GM23338 (cell line): Measurements from ENCODE around the gene GPR22. TPM values are rescaled to one million over a fixed set of nuclear protein-coding genes. Genes with fewer than 3 reads are reported as not detected.

ENCODE experiments used
- ATAC-seq: fragments of 200-7000 bp; cut with Tn5 transposase; 3 replicates; pipeline ENCODE4 v1.9.1; 2020
- DNase-seq: peaks from one replicate; pipeline ENCODE4 v3.0.0-alpha.2; 2015; ENCODE audit warnings: low spot score
- H2AFZ ChIP-seq: fragments of 200-600 bp; sonication (generic); 2 replicates; pipeline ENCODE4 v1.8.0; 2016; ENCODE audit warnings: antibody characterized with exemption, mild to moderate bottlenecking, moderate library complexity
- H3F3A ChIP-seq: fragments of 200-600 bp; sonication (generic); replicated peaks from 2 replicates; pipeline ENCODE4 v1.8.0; 2017; ENCODE audit warnings: antibody characterized with exemption, mixed run types, low read depth
- H3K27ac ChIP-seq: fragments of 200-600 bp; sonication (generic); 2 replicates; pipeline ENCODE4 v1.6.1; 2016; ENCODE audit warnings: low read depth
- H3K27me3 ChIP-seq: fragments of 200-600 bp; sonication (generic); 2 replicates; pipeline ENCODE4 v1.8.0; 2016; ENCODE audit warnings: mild to moderate bottlenecking, mixed run types, moderate library complexity; ENCODE audit not compliant: insufficient read depth
- H3K36me3 ChIP-seq: fragments of 200-600 bp; sonication (generic); 2 replicates; pipeline ENCODE4 v1.8.0; 2016; ENCODE audit warnings: mild to moderate bottlenecking; ENCODE audit not compliant: insufficient read depth
- H3K4me1 ChIP-seq: fragments of 200-600 bp; sonication (generic); 2 replicates; pipeline ENCODE4 v1.8.0; 2016; ENCODE audit warnings: mild to moderate bottlenecking, moderate library complexity; ENCODE audit not compliant: insufficient read depth
- H3K4me2 ChIP-seq: fragments of 200-600 bp; sonication (generic); 2 replicates; pipeline ENCODE4 v1.7.1; 2017; ENCODE audit warnings: mixed run types
- H3K4me3 ChIP-seq: fragments of 200-600 bp; sonication (generic); 2 replicates; pipeline ENCODE4 v1.6.1; 2016; ENCODE audit warnings: mixed run types
- H3K79me2 ChIP-seq: fragments of 200-600 bp; sonication (generic); replicated peaks from 2 replicates; pipeline ENCODE4 v1.8.0; 2017; ENCODE audit warnings: mild to moderate bottlenecking; ENCODE audit not compliant: insufficient read depth
- H3K9me2 ChIP-seq: fragments of 200-600 bp; sonication (generic); 2 replicates; pipeline ENCODE4 v1.8.0; 2017; ENCODE audit not compliant: insufficient read depth
- H4K20me1 ChIP-seq: fragments of 200-600 bp; sonication (generic); replicated peaks from 2 replicates; pipeline ENCODE4 v1.8.0; 2017; ENCODE audit warnings: mild to moderate bottlenecking; ENCODE audit not compliant: insufficient read depth
- H3K27ac Mint-ChIP-seq: 2 replicates; pipeline ENCODE4 v1.8.0; 2020; ENCODE audit warnings: inconsistent platforms, mild to moderate bottlenecking, moderate library complexity, mixed read lengths
- H3K27me3 Mint-ChIP-seq: 3 replicates; pipeline ENCODE4 v1.8.0; 2022; ENCODE audit warnings: low read depth, mild to moderate bottlenecking, moderate library complexity, mixed read lengths, inconsistent platforms; ENCODE audit not compliant: insufficient read depth, poor library complexity
- H3K36me3 Mint-ChIP-seq: 3 replicates; pipeline ENCODE4 v1.8.0; 2021; ENCODE audit warnings: low read depth, mild to moderate bottlenecking, inconsistent platforms, moderate library complexity, mixed read lengths
- H3K4me1 Mint-ChIP-seq: 3 replicates; pipeline ENCODE4 v1.8.0; 2020; ENCODE audit warnings: mild to moderate bottlenecking, inconsistent platforms, mixed read lengths
- H3K4me3 Mint-ChIP-seq: 3 replicates; pipeline ENCODE4 v1.8.0; 2021; ENCODE audit warnings: moderate library complexity, mild to moderate bottlenecking, inconsistent platforms, mixed read lengths
- H3K9me3 Mint-ChIP-seq: 3 replicates; pipeline ENCODE4 v1.8.0; 2020; ENCODE audit warnings: moderate library complexity, mild to moderate bottlenecking, inconsistent platforms, mixed read lengths
- CREB1 ChIP-seq: fragments of 250-450 bp; sonication (Bioruptor Pico); IDR thresholded peaks from 2 replicates; pipeline ENCODE4 v1.5.0; 2020; ENCODE audit warnings: low read depth, mild to moderate bottlenecking, moderate library complexity
- EZH2 ChIP-seq: fragments of 200-600 bp; sonication (generic); IDR thresholded peaks from one replicate; pipeline ENCODE4 v1.8.0; 2017; ENCODE audit warnings: antibody characterized with exemption, mild to moderate bottlenecking, low read depth; ENCODE audit not compliant: unreplicated experiment
- EZH2phosphoT487 ChIP-seq: fragments of 200-600 bp; sonication (generic); IDR thresholded peaks from one replicate; pipeline ENCODE4 v1.8.1; 2018; ENCODE audit warnings: antibody characterized with exemption; ENCODE audit not compliant: unreplicated experiment
- NANOG ChIP-seq: IDR thresholded peaks from 2 replicates; pipeline ENCODE4 v1.6.1; 2016; ENCODE audit warnings: antibody characterized with exemption, borderline replicate concordance
- POLR2AphosphoS5 ChIP-seq: IDR thresholded peaks from 2 replicates; pipeline ENCODE4 v1.6.1; 2016; ENCODE audit warnings: antibody characterized with exemption, low read depth
- polyA plus RNA-seq: library from polyadenylated mRNA; unstranded; fragments of >200 nt; fragmentation: Nextera tagmentation; extraction: Ambion mirVana; gene quantifications from 2 replicates; pipeline ENCODE4 v1.2.1, GENCODE V29; 2016
- total RNA-seq: library from RNA; depleted of rRNA; stranded (reverse); fragments of >200 nt; shearing (Covaris generic); gene quantifications from 2 replicates; pipeline ENCODE4 v1.2.3, GENCODE V29; 2014
- TF ChIP-seq, protein P1 (sequence below): fragments of 250-450 bp; sonication (Bioruptor Pico); IDR thresholded peaks from 2 replicates; pipeline ENCODE4 v1.5.0; 2020; ENCODE audit warnings: mild to moderate bottlenecking, moderate library complexity
- TF ChIP-seq, protein P2 (sequence below): IDR thresholded peaks from 2 replicates; pipeline ENCODE4 v1.6.1; 2016; ENCODE audit warnings: antibody characterized with exemption

The GPR22 gene
- total and polyA plus RNA-seq, 2 experiments from 2014 or later, result 3.4 TPM; not detected in 1

DNA sequence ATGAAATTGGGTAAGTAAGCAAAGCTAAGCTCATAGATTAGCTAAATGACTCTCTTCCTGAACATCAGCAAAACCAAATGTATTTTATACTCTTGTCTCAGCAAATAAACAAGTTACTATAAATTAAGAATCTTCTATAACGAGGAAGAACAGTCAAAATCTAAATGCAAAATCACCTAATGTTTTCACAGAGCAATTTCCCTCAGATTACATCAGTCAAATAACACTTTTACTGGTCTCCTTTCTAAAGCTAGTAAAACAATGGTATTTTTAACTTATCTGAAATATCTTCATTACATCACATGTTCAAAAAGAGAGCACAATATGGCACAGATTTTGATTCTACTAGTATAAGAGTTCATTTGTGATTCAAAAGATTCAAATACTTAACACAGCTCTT, 16.5 kb upstream of the GPR22 start:
- no peaks in the 10 kb centered on the region for H3K36me3 Mint-ChIP-seq
- Histone ChIP-seq H3K4me3 (no peak overlapping the region), H3K27me3 (no peaks in the 10 kb centered on the region), H3K27ac (no peak overlapping the region), H3K79me2 (no peaks in the 10 kb centered on the region), H3F3A (no peaks in the 10 kb centered on the region), H3K4me1 (no peaks in the 10 kb centered on the region), H4K20me1 (no peaks in the 10 kb centered on the region), H3K36me3 (no peaks in the 10 kb centered on the region), H2AFZ (no peak overlapping the region), H3K9me2 (no peaks in the 10 kb centered on the region), H3K4me2 (no peak overlapping the region)
- no peak overlapping the region for H3K27ac Mint-ChIP-seq
- TF ChIP-seq POLR2AphosphoS5 (no peak), EZH2 (no peak), NANOG (no peak), EZH2phosphoT487 (no peak), CREB1 (no peak)
- TF ChIP-seq, protein P1, sequence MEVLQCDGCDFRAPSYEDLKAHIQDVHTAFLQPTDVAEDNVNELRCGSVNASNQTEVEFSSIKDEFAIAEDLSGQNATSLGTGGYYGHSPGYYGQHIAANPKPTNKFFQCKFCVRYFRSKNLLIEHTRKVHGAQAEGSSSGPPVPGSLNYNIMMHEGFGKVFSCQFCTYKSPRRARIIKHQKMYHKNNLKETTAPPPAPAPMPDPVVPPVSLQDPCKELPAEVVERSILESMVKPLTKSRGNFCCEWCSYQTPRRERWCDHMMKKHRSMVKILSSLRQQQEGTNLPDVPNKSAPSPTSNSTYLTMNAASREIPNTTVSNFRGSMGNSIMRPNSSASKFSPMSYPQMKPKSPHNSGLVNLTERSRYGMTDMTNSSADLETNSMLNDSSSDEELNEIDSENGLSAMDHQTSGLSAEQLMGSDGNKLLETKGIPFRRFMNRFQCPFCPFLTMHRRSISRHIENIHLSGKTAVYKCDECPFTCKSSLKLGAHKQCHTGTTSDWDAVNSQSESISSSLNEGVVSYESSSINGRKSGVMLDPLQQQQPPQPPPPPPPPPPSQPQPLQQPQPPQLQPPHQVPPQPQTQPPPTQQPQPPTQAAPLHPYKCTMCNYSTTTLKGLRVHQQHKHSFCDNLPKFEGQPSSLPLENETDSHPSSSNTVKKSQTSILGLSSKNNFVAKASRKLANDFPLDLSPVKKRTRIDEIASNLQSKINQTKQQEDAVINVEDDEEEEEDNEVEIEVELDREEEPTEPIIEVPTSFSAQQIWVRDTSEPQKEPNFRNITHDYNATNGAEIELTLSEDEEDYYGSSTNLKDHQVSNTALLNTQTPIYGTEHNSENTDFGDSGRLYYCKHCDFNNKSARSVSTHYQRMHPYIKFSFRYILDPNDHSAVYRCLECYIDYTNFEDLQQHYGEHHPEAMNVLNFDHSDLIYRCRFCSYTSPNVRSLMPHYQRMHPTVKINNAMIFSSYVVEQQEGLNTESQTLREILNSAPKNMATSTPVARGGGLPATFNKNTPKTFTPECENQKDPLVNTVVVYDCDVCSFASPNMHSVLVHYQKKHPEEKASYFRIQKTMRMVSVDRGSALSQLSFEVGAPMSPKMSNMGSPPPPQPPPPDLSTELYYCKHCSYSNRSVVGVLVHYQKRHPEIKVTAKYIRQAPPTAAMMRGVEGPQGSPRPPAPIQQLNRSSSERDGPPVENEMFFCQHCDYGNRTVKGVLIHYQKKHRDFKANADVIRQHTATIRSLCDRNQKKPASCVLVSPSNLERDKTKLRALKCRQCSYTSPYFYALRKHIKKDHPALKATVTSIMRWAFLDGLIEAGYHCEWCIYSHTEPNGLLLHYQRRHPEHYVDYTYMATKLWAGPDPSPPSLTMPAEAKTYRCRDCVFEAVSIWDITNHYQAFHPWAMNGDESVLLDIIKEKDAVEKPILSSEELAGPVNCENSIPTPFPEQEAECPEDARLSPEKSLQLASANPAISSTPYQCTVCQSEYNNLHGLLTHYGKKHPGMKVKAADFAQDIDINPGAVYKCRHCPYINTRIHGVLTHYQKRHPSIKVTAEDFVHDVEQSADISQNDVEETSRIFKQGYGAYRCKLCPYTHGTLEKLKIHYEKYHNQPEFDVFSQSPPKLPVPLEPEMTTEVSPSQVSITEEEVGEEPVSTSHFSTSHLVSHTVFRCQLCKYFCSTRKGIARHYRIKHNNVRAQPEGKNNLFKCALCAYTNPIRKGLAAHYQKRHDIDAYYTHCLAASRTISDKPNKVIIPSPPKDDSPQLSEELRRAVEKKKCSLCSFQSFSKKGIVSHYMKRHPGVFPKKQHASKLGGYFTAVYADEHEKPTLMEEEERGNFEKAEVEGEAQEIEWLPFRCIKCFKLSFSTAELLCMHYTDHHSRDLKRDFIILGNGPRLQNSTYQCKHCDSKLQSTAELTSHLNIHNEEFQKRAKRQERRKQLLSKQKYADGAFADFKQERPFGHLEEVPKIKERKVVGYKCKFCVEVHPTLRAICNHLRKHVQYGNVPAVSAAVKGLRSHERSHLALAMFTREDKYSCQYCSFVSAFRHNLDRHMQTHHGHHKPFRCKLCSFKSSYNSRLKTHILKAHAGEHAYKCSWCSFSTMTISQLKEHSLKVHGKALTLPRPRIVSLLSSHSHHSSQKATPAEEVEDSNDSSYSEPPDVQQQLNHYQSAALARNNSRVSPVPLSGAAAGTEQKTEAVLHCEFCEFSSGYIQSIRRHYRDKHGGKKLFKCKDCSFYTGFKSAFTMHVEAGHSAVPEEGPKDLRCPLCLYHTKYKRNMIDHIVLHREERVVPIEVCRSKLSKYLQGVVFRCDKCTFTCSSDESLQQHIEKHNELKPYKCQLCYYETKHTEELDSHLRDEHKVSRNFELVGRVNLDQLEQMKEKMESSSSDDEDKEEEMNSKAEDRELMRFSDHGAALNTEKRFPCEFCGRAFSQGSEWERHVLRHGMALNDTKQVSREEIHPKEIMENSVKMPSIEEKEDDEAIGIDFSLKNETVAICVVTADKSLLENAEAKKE, result no peak
- TF ChIP-seq, protein P2, sequence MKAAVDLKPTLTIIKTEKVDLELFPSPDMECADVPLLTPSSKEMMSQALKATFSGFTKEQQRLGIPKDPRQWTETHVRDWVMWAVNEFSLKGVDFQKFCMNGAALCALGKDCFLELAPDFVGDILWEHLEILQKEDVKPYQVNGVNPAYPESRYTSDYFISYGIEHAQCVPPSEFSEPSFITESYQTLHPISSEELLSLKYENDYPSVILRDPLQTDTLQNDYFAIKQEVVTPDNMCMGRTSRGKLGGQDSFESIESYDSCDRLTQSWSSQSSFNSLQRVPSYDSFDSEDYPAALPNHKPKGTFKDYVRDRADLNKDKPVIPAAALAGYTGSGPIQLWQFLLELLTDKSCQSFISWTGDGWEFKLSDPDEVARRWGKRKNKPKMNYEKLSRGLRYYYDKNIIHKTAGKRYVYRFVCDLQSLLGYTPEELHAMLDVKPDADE, result no peak
- H3K9me3 Mint-ChIP-seq, result no peaks in the 10 kb centered on the region; the same call in 2 of the 3 replicates
- no peaks in the 10 kb centered on the region for H3K4me1 Mint-ChIP-seq
- DNase-seq (no peak), ATAC-seq (no peak)
- no peak overlapping the region for H3K4me3 Mint-ChIP-seq
- peaks cover 5% of the 10 kb centered on the region for H3K27me3 Mint-ChIP-seq
